Heart left ventricle (tissue), 16 donors: ENCODE measurements around the gene CBX6. TPM values are rescaled to one million over a fixed set of nuclear protein-coding genes. Genes with fewer than 3 reads are reported as not detected.

ENCODE experiments used
- ATAC-seq, 4 donors: fragments of 200-7000 bp; cut with Tn5 transposase; one replicate each; pipeline ENCODE4 v1.9.1; 2020 to 2022; ENCODE audit warnings: moderate library complexity in 4 of 4, mild to moderate bottlenecking in 3 of 4, moderate number of reproducible peaks in 1 of 4
- DNase-seq, 5 donors: peaks; one replicate each; pipeline ENCODE4 v3.0.0-alpha.2; 2020
- H3K27ac ChIP-seq, 12 donors: fragments of 200-600 bp; sonication (generic) in 4 of 12; one replicate each; pipeline versions ENCODE4 v1.5.0 to v1.8.0; 2016 to 2022; ENCODE audit warnings: mild to moderate bottlenecking in 2 of 12
- H3K27me3 ChIP-seq, 9 donors: fragments of 200-600 bp; sonication (generic) in 2 of 9; one replicate each; pipeline versions ENCODE4 v1.5.1 to v1.8.0; 2016 to 2022; ENCODE audit warnings: mild to moderate bottlenecking in 3 of 9
- H3K36me3 ChIP-seq, 9 donors: fragments of 200-600 bp; sonication (generic) in 2 of 9; one replicate each; pipeline versions ENCODE4 v1.5.0 to v1.8.0; 2018 to 2022; ENCODE audit warnings: mild to moderate bottlenecking in 2 of 9
- H3K4me1 ChIP-seq, 12 donors: fragments of 200-600 bp; sonication (generic) in 4 of 12; one replicate each; pipeline versions ENCODE4 v1.5.0 to v1.8.0; 2016 to 2022; ENCODE audit warnings: mild to moderate bottlenecking in 3 of 12
- H3K4me3 ChIP-seq, 12 donors: fragments of 200-600 bp; sonication (generic) in 4 of 12; one replicate each; pipeline versions ENCODE4 v1.5.0 to v1.8.0; 2017 to 2022; ENCODE audit warnings: mild to moderate bottlenecking in 9 of 12, moderate library complexity in 4 of 12
- H3K9me3 ChIP-seq, 12 donors: fragments of 200-600 bp; sonication (generic) in 4 of 12; one replicate each; pipeline versions ENCODE4 v1.5.0 to v1.8.0; 2016 to 2022; ENCODE audit warnings: mild to moderate bottlenecking in 1 of 12
- CTCF ChIP-seq, 12 donors: fragments of 200-600 bp; sonication (generic) in 4 of 12; IDR thresholded peaks; one replicate each; pipeline versions ENCODE4 v1.5.0 to v1.8.0; 2018 to 2022; ENCODE audit warnings: antibody characterized with exemption in 12 of 12, mild to moderate bottlenecking in 5 of 12
- POLR2A ChIP-seq, 2 donors: fragments of 450-650 bp; IDR thresholded peaks; one replicate each; pipeline ENCODE4 v1.6.1; 2017; ENCODE audit warnings: antibody characterized with exemption in 2 of 2, mild to moderate bottlenecking in 2 of 2, moderate library complexity in 2 of 2
- WGBS, 4 donors: extraction: QIAGEN DNeasy Blood & Tissue Kit in 2 of 4; methylation state at CpG; one replicate each; pipeline versions ENCODE4 v1.1.5 to v1.1.7; 2013 to 2018; 5-methylcytosine and 5-hydroxymethylcytosine counted together
- intact Hi-C, 10 donors: fragments of 100-400 bp; cut with DNase I; formaldehyde crosslinking; loops; one replicate each; pipeline versions ENCODE4 v1.11.1 to v1.14.2; 2022
- polyA plus RNA-seq, 2 donors: library from polyadenylated mRNA; stranded (reverse); fragments of 200-250 nt; gene quantifications; one replicate each; pipeline ENCODE4 v1.2.3, GENCODE V29; 2013
- total RNA-seq, 9 donors: library from RNA; depleted of rRNA in 2 of 9; stranded (reverse); fragments of >200 nt in 2 of 9; fragmentation: NEBNext Ultra II Directional in 3 of 9; extraction: Animal tissue kit (Norgen Biotek cat#: 25700) in 3 of 9; gene quantifications; one replicate each; pipeline versions ENCODE4 v1.1.0 to v1.2.4, GENCODE V29; 2016 to 2023
- donor health status: ischemic (EF 13 %, LVEDD 7.1; RV severe dilation, severe dysfunction).
- donor health status: healthy with polysubstance abuse.
- donor health status: DM: no; HTN: yes; CAD: no.
- donor health status: DM: no; HTN: no; CAD: no.
- donor health status: ischemic (EF 25% LVEDD 6.9; RV normal size, moderate dysfunction).
- donor health status: ischemic (EF 25% LVEDD 5.7; RV mildly dilated, moderate dysfunction).
- donor health status: healthy.
- donor health status: DM: yes; HTN: yes; CAD: no.
- donor health status: ischemic (EF 35%, LVEDD 5.7; RV mildly dilated, moderate dysfunction).
- donor health status: nonischemic (EF 11% LVEDD 7.7; RV severe dilation, severe dysfunction).
- donor health status: DM: yes; HTN: yes; CAD: no.
- donor health status: PGD.
- donor health status: ischemic (EF 29% LVEDD 5.4; RV normal size, mild dysfunction).
- donor health status: nonischemic (EF 23%, LVEDD 6.1; RV moderate dilation, normal function).

The CBX6 gene
- total and polyA plus RNA-seq, 11 donors: 21.1 to 59.0 (median 43.7) TPM

GRCh38 chr22:38830026-38830844, 41.8 kb downstream of the CBX6 start:
- no peak for TF ChIP-seq CTCF (IDR thresholded peaks at IDR 0.05)
- no peak for TF ChIP-seq POLR2A (IDR thresholded peaks at IDR 0.05)
- H3K36me3 ChIP-seq: no peaks in the 10 kb centered on the region
- no peaks in the 10 kb centered on the region for H3K27me3 ChIP-seq
- 83 to 90% (median 86%) methylated on average over 12 to 17 of the region's 17 CpGs for WGBS, 4 donors
- H3K4me3 ChIP-seq: no peak overlapping the region
- H3K27ac ChIP-seq: no peak overlapping the region
- no peak for DNase-seq
- H3K4me1 ChIP-seq: no peaks in the 10 kb centered on the region
- intact Hi-C loops: no loop called here
- no peak for ATAC-seq
- no peaks in the 10 kb centered on the region for H3K9me3 ChIP-seq

DNA sequence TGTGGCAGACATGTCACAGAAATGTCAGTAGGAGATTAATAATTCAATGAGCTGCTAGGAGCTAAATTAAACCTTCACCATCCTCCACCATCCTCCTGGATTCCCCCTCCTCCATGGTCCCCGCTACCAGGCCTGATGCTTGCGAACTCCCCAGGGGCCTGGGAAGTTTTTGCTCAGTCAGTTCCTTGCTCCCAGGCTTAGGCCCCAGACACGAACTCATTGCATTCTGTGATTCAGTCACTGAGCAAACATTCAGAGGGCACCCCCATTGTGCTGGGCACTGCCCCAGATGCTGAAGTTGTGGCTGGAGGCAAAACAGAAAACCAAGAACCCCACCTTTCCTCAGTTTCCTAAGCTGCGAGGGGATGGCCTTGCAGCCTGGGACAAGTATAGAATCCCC, 42.5 kb downstream of the CBX6 start:
- 83 to 94% (median 86%) methylated on average over 4 of the region's 4 CpGs for WGBS, 4 donors
- no peak for ATAC-seq
- intact Hi-C loops: no loop called here
- Histone ChIP-seq H3K27ac (no peak overlapping the region), H3K4me1 (no peaks in the 10 kb centered on the region), H3K9me3 (no peaks in the 10 kb centered on the region), H3K27me3 (no peaks in the 10 kb centered on the region), H3K36me3 (no peaks in the 10 kb centered on the region), H3K4me3 (no peak overlapping the region)
- TF ChIP-seq CTCF (IDR thresholded peaks at IDR 0.05): no peak
- TF ChIP-seq POLR2A (IDR thresholded peaks at IDR 0.05): no peak
- no peak for DNase-seq

DNA sequence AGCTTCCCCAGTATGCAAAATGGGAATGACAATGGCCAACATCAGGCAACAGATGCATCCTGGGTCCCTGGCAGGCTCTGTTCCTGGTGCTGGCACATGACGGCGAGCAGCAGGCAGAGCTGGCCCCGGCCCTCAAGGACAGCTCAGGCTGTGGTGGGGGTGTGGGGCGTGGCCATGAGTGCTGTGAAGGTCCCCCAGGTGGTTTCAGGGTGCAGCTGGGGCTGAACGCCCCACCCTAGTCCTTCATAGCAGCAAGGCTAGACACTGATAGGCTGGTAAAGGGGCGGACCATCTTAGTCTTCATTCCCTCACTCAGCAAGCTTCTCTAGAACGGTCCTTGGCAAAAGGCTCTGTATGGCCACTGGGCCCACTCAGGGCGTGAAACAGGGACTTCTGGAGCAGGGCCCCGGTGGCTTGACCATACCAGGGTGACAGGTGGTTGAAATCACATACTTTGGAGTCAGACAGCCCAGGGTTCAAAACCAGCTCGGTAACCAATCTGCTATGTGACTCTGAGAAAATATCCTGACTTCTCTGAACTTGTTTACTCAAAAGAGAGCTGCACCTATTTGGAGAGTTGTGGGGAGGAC, 43.3 kb downstream of the CBX6 start:
- DNase-seq: no peak
- intact Hi-C loops: no loop called here

More for the DNA sequence above, 43.3 kb downstream of the CBX6 start:
- TF ChIP-seq CTCF (IDR thresholded peaks at IDR 0.05): no peak
- TF ChIP-seq POLR2A (IDR thresholded peaks at IDR 0.05): no peak
- Histone ChIP-seq H3K27me3 (no peaks in the 10 kb centered on the region), H3K4me3 (no peak overlapping the region), H3K9me3 (no peaks in the 10 kb centered on the region), H3K4me1 (no peaks in the 10 kb centered on the region), H3K27ac (no peak overlapping the region), H3K36me3 (no peaks in the 10 kb centered on the region)
- WGBS, 4 donors: 72 to 85% (median 81%) methylated on average over 8 to 10 of the region's 10 CpGs
- ATAC-seq: no peak
